ENCODE results near the gene NCKAP1.
A peak's percentile ranks its signal among the peaks of the same experiment; 100 is the strongest.
"Not testable (repeated sequence)": the region's sequence is repeated elsewhere in the genome, so short reads cannot be mapped to it uniquely, and the experiment has no call there.

Gene NCKAP1

DNA sequence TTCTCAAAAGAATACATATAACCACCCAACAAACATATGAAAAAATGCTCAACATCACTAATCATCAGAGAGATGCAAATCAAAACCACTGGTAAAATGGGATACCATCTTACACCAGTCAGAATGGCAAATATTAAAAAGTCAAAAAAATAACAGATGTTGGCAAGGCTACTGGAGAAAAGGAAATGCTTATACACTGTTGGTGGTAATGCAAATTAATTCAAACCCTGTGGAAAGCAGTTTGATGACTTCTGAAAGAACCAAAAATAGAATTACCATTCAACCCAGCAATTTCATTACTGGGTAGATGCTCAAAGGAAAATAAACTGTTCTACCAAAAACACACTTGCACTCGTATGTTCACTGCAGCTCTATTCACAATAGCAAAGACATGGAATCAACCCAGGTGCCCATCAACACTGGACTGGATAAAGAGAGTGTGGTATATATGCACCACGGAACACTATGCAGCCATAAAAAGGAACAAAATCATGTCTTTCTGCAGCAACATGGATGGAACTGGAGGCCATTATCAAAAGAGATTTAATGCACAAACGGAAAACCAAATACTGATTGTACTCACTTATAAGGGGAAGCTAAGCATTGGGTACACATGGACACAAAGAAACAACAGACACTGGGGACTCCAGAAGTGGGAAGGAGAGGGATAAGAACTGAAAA is 38.8 kb downstream of the NCKAP1 start:
- no peak for FAIRE-seq

DNA sequence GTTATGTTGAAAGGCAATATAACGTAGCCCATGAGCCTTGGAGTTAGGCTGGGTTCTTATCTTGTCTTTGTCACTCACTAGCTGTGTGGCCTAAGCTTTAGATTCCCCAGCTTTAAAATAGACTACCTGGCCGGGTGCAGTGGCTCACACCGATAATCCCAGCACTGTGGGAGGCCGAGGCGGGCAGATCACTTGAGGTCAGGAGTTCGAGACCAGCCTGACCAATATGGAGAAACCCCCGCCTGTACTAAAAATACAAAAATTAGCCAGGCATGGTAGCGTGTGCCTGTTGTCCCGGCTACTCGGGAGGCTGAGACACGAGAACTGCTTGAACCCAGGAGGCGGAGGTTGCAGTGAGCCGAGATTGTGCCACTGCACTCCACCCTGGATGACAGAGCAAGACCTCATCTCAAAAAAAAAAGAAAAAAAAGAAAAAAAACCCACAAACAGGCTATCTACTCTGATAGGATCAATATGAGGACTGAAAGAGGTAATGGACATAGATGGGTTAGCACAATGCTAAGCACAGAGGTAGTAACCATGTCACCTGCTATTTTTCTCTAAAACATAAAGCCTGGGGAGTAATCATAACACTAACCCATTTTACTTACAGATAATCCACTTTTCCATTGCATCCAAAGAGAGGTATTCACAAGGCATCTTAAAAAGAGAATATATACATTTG is 43.9 kb downstream of the NCKAP1 start:
- FAIRE-seq: no peak

DNA sequence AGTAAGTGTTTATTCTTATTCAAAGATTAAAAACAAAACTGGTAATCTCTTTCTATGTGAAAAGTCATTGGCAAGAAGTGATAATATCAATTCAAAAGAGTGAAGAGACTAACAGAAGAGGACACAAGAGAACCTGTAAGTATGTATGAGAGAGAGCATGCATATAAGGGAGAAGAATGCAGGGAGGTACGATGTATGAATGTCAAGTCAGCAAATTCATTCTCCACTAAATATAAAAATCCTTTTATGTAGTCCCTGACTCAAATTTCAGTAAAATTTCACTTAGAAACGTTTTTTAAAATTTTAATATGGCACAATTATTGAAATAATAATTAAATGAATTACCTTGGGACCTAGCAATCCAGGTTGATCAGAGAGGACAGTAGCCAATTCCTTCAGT is 55.3 kb downstream of the NCKAP1 start:
- FAIRE-seq: no peak

DNA sequence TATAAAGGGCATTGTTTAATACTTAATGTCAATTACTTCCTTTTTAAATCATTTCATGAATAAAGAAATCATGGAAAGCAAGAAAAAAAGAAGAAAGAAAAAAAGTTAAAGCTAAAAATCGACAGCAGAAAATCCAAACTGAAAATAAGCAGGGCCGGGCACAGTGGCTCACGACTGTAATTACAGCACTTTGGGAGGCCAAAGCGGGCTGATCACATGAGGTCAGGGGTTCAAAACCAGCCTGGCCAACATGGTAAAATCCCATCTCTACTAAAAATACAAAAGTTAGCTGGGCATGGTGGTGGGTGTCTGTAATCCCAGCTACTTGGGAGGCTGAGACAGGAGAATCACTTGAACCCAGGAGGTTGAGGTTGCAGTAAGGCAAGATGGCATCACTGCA is 56.8 kb downstream of the NCKAP1 start:
- FAIRE-seq: peak; percentile 45

DNA sequence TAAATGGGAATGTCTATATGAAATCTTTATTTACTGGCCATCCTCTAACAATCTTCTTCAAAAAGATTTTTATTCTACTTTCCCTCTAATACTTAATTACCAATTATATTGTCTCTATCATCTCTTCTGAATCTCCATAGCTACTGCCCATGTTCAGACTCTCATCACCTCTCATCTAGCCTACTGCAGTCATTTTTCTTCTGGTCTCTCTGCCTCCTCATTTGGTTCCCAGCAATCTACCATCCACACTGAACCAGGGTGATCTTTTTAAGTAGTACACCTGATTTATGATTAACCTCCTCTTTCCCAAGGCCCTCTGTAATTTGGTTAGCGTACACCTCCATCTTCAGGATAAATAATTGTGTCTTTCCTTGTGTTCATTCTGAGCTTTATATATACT is 57.6 kb downstream of the NCKAP1 start:
- no peak for FAIRE-seq

DNA sequence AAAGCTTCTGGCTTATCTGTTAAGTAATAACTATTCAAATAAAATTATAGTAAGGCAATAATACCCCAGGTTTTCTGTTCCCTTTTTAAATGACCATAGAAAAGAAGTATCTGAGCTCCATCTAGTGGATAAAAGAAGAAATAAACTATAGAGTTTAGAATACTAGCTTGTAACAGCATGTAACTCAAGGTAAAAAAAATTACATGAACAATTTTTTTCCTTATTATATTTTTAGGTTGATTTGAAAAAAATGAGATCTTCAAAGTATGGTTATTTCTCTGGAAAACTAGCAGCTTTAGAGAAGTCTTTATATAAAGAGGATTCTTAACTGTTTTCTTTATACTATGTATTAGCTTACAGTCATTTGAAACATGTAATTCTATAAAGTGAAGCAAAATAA is 58.1 kb downstream of the NCKAP1 start:
- peak; percentile 99 for FAIRE-seq

DNA sequence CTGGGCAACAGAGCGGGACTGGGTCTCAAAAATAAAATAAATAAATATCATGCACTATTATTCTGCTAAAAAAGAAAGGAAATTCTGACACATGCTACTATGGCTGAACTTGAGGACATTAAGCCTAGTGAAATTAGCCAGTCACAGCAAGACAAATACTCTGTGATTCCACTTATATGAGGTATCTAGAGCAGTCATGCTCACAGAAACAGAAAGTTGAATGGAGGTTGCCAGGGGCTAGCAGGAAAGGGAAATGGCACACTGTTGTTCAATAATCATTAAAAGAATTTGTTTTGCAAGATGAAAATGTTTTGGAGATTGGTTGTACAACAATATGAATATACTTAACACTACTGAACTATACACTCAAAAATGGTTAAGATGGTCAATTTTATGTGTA is 60.8 kb downstream of the NCKAP1 start:
- FAIRE-seq: peak; percentile 15

DNA sequence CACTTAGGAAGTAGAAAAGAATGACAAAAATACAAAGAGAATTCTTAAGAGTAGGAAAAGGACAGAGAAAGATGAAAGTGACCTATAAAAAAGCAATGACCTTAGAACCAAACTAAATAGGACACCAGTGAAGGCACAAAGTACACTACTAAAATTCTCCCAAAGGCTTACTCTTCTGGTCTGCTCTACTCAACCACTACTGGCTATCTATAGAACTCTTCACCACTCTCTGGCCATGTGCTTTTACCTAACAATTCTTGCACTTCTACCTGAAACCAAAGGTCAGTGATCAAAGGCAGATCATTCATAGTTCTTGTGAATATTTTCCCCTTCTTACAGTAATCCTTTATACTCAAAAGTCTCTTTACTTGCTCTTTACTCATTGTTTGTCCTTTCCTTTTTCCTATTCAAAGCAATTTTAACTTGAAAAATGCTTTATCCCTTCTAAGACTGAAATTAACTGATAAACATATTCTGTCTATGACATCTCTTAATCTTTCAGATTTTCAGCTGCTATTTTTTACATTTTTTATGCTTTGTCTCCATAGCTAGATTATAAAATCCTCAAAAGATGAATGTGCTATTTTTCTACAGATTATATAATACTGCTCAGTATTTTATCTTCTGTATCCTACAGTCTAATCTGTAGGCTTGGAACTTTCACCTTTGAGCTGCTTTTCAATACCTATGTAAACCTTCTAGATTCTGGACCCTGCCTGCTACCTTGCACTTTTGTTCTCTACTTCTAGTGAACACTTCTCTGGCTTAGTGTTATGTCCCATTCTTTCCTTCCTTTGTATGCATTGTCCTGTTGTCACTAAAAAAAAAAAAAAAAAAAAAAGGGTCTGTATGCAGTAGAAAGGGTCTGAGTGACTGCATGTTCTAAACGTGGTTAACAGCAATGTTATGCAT is 64.6 kb downstream of the NCKAP1 start:
- FAIRE-seq: no peak

DNA sequence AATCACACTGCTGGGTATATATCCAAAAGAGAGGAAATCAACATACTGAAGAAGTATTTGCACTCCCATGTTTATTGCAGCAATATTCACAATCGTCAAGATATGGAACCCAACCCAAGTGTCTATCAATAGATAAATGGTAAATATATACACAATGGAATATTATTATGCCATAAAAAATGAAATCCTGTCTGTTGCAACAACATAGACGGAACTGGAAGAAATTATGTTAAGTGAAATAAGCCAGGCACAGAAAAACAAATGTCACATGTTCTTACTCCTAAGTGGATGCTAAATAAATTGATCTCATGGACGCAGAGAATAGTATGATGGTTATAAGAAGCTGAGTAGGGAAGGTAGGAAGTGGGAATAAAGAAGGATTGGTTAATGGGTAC is 65.7 kb downstream of the NCKAP1 start:
- no peak for FAIRE-seq

DNA sequence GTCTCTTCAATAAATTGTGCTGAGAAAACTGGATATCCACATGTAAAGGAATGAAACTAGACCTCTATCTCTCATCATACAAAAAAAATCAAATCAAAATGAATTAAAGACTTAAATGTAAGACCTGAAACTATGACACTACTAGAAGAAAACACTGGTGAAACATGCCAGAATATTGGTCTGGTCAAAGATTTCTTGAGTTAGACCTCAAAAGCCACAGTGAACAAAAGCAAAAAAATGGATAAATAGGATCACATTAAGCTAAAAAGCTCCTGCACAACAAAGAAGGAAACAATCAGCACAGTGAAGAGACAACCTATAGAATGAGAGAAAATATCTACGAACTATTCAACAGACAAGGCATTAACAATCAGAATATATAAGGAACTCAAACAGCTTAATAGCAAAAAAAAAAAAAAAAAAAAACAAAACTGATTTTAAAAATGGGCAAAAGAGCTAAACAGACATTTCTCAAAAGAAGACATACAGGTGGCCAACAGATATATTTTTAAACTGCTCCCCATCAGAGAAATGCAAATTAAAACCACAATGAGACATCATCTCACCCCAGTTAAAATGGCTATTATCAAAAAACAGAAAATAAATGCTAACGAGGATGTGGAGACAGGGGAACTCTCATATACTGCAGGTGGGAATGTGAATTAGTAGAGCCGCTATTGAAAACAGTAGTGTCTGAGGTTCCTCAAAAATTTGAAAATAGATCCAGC is 66.3 kb downstream of the NCKAP1 start:
- no peak for FAIRE-seq

DNA sequence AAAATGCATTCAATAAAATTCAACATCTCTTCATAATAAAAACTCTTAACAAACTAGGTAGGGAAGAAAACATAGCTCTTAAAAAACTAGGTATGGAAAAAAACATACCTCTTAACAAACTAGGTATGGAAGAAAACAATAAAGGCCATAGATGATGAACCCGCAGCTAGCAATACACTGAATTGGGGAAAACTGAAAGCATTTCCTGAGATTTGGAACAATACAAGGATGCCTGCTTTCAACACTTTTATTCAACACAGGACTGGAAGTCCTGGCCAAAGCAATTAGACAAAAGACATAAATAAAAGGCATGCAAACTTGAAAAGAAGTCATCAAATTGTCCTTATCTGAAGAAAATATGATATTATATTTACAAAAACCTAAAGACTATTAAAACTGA is 67.8 kb downstream of the NCKAP1 start:
- FAIRE-seq: no peak

DNA sequence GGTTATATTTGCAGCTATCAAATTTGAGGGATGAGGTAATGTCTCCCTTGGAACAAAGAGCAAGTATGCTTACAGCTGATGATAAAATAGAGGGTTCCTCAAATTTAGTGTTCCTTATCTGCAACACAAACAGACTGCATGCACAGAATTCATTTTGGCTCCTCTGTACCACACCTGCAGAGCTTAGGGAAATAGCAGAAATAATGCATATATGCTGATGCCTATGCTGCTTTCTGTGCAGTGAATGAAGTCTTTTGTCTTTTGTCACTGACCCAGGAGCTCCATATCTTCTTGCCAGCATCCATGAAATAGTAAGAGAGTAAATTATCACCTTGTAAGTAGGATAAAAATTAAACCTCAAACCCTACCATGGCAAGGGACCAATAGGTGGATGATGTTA is 69.8 kb downstream of the NCKAP1 start:
- FAIRE-seq: no peak

DNA sequence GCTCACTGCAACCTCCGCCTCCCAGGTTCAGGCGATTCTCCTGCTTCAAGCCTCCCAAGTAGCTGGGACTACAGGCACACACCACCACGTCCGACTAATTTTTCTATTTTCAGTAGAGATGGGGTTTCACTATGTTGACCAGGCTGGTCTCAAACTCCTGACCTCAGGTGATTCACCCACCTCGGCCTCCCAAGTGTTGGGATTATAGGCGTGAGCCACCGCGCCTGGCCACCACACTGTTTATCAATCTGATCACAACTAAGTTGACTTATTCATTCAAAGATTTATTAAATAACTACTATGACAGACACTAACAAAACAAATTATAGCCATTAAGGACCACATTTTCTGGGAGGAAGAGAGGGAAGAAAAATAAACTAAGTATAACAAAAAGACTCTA is 71.9 kb downstream of the NCKAP1 start:
- not testable (repeated sequence) for FAIRE-seq

DNA sequence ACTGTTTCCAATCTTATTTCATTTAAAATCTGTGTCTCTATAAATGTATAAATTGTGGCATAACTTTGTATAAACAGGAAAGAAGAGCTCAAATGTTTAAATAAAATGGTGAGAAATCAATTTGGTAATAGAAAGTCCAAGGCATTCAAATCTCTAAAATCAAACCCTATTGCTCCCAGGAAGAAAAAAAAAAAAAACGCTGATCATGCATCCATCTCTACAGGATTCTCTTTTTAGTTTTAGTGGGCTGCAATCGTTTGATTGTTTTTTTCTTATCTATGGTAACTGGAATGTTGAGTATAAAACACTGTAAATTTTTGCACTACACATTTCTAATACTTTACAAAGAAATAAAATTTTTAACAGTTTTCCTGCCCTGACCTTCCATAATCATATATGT is 75.6 kb downstream of the NCKAP1 start:
- no peak for FAIRE-seq

DNA sequence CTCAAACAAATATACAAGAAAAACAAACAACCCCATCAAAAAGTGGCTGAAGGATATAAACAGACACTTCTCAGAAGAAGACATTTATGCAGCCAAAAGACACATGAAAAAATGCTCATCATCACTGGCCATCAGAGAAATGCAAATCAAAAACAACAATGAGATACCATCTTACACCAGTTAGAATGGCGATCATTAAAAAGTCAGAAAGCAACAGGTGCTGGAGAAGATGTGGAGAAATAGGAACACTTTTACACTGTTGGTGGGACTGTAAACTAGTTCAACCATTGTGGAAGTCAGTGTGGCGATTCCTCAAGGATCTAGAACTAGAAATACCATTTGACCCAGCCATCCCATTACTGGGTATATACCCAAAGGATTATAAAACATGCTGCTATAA is 77.4 kb downstream of the NCKAP1 start:
- not testable (repeated sequence) for FAIRE-seq

DNA sequence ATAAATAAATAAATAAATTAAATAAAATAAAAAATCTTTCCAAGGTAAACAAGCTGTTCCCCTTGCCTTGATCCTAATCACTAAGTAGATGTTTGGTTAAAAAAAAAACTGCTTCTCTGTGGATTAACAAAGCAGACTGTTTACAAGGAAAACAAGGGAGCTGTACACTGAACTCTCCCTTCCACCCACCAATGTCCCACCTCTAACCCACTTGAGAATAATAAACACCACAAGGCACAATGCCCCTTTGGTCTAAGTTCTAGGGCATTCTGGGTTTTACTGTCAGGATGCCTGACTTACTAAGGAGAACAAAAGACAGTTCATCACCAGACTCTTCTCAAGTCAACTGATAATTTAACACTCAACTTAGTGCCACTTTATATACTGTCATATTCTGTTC is 83.5 kb downstream of the NCKAP1 start:
- no peak for FAIRE-seq

DNA sequence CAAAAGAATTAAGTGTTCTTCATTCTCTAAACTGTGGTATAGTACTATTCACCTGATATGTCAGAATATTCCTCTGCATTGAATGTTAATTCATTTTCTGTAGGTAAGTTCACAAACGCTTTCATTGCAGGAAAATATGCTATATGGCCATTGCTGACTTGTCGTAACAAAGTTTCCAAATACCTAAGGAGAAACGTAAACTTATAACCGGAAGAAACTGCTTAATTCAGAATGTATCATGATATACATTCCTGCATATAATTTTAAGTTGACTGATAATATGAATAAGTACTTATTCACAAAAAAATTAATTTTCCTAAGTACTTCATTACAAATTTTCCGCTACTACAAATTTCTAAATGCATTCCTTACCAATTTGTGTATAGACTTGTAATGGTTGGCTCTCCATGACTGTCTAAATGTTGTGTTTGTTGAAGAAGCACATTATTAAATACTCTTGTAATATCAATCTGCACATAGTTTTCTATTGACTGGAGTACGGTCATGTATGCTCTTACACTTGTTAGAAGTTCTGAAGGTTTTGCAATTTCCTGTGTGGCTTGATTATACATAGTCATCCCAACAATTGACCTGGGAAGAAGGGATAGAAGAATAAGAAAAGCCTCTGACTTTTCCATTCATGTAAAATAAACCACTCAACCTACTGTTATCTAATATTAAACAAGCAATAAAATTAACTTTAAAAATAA is 85.4 kb downstream of the NCKAP1 start:
- FAIRE-seq: no peak

DNA sequence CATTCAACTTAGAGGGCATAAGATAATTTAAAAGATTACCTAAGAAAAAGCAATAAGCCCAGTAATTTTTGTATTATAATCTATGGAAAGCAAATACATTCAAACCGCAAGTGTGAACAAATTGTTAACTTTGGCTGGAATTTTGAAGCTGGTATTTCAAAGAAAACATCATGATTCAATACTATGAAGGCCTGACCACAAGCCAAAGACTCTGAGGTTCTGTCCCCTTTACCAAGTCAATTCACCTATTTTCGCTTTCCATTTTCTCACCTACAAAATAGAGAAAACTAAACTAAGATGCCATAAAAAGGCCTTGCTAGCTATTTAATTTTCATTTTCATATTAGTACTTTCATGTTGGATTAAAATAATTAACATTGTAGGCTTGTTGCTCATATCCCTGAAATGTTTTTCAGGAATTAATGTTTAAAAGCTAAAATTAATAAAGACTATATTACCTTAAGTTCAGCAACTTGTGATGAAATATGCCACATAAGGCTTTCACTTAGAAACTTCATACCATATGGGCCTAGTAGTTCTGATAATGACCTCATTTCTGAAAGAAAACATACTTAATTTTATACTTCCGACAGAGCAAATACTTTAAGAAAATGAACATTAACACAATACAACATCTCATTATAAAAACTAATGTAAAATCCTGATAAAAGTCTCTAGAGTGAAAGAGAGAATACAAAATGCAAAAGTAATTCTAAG is 86.2 kb downstream of the NCKAP1 start:
- FAIRE-seq: no peak

DNA sequence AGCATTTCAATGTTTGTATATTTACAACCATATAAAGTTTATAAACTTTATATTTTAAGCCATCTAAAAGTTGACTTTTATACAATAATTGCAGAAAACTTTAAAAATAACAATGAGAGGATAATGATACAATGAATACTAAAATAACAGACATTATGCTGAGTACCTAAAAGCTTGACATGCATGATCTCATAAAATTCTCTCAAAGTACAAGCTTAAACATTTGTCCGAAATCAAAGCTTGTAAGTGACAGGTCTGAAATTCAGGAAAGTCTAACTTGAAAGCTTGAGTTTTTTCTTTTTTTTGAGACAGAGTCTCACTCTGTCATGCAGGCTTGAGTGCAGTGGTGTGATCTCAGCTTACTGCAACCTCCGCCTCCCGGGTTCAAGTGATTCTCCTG is 87.7 kb downstream of the NCKAP1 start:
- FAIRE-seq: no peak

DNA sequence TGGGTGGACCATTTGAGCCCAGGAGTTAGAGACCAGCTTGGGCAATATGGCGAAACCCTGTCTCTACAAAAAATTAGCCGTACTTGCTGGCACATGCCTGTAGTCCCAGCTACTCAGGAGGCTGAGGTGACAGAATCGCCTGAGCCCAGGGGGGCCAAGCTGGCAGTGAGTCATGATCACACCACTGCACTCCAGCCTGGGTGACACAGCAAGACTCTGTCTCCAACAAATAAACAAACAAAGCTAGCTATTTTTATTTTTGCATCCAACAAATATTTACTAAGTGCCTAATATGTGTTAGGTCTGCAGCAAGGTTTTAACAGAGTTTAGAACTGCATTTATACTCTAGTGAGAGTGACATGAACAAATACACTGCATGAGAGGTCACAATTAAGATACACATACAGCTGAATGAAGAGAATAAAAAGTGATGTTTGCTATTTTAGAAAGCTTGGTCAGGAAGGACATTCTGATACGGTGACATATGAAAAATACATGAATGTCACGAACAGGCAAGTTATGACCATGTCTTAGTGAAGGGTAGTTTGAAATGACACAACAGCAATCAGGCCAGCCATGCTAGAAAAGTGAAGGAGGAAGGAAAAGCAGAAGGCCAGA is 88.6 kb downstream of the NCKAP1 start:
- FAIRE-seq: no peak

DNA sequence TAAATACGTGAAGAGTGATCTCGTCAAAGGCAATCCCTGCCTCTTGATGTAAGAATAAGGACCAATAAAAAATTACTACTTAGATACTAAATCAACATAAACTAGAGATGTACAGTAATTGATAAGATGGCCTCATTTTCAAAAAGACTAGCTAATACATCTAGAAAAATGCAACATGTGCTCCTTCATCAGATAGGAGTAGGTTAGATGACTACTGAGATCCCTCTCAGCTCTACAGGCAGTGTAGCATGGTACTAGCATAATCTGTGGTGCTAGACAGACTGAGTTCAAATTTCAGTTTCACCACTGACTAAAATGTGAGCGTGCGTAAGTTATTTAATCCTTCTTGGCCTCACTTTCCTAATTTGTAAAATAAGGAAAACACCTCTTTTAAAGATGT is 89.2 kb downstream of the NCKAP1 start:
- no peak for FAIRE-seq

Measured in TTC549 (cell line).